ENCODE data around the gene PLPPR2. TPM values are rescaled to one million over a fixed set of nuclear protein-coding genes. Genes with fewer than 3 reads are reported as not detected.
"Not testable (repeated sequence)": the region's sequence is repeated elsewhere in the genome, so short reads cannot be mapped to it uniquely, and the experiment has no call there.

Gene PLPPR2
- total RNA-seq (10 to 100 TPM in 5 of 10 donors, 1 to 10 TPM in 5; 4.1 to 19.8 (median 10.3) TPM), polyA plus RNA-seq (10 to 100 TPM; 10.0 to 13.2 TPM)
- long read RNA-seq, donor 1, partial matches to known transcripts, result 4 of 10 reads
- long read RNA-seq, donor 1, other reads (novel, unspliced or antisense), result 3 of 10 reads
- long read RNA-seq, donor 2, partial matches to known transcripts, result 7 of 9 reads
- long read RNA-seq, donor 2, other reads (novel, unspliced or antisense), result 0 of 9 reads
- long read RNA-seq, donor 3, partial matches to known transcripts, result 15 of 15 reads
- long read RNA-seq, donor 3, other reads (novel, unspliced or antisense), result 0 of 15 reads

- DNase-seq, result peak; percentile 93 to 95
- peak; percentile 92 to 97 (median 94) for ATAC-seq
- peaks cover 0 to 16% (median 6%) of the 10 kb centered on the region in 9 donors for H3K4me1 ChIP-seq
- 5 to 7% methylated on average over 56 to 62 of the region's 62 CpGs for WGBS, 2 donors
- intact Hi-C loops (cut with DNase I), result loop anchor here in 1 of 10 donors (10.0 kb wide), 1 partner anchor 61 kb away; the partner anchor contains the start of gene TSPAN16
- H3K27me3 ChIP-seq, result no peaks in the 10 kb centered on the region
- H3K4me3 ChIP-seq, result peak within 1 kb of the TSS; percentile 51 to 71 (median 64)
- no peak for TF ChIP-seq CTCF (IDR thresholded peaks at IDR 0.05)
- H3K36me3 ChIP-seq, result peaks cover 0 to 22% (median 0%) of the 10 kb centered on the region in 9 donors
- peak within 1 kb of the TSS in 9 of 10 donors; percentile 30 to 86 (median 63) for H3K27ac ChIP-seq
- H3K9me3 ChIP-seq, result no peaks in the 10 kb centered on the region
These were observed at the start of gene PLPPR2 for GRCh38 chr19:11355160-11356073. PLPPR2 (plus strand) TSS chr19:11355432; CDS start chr19:11357674, 2,242 bp downstream.

GRCh38 chr19:11306337-11306736 is 48.9 kb upstream of the PLPPR2 start:
- no peaks in the 10 kb centered on the region for H3K9me3 ChIP-seq
- 82 to 88% methylated on average over 9 of the region's 9 CpGs for WGBS, 2 donors
- H3K27me3 ChIP-seq, result no peaks in the 10 kb centered on the region
- DNase-seq (no peak), ATAC-seq (no peak)
- H3K4me3 ChIP-seq, result no peak overlapping the region
- no peak overlapping the region for H3K27ac ChIP-seq
- intact Hi-C loops (cut with DNase I), result no loop called here
- H3K36me3 ChIP-seq, result no peaks in the 10 kb centered on the region
- H3K4me1 ChIP-seq, result no peaks in the 10 kb centered on the region
- no peak for TF ChIP-seq CTCF (IDR thresholded peaks at IDR 0.05)

GRCh38 chr19:11320278-11320995 is 34.8 kb upstream of the PLPPR2 start:
- H3K36me3 ChIP-seq; H3K27me3 ChIP-seq; intact Hi-C loops (cut with DNase I); ATAC-seq; DNase-seq; H3K9me3 ChIP-seq: not testable (repeated sequence)
- Histone ChIP-seq H3K27ac (peak overlapping the region in 3 of 10 donors; percentile 50 to 84 (median 78)), H3K4me1 (peaks cover 0 to 80% (median 20%) of the 10 kb centered on the region in 9 donors), H3K4me3 (peak overlapping the region in 1 of 10 donors; percentile 30)
- 80 to 89% methylated on average over 9 of the region's 9 CpGs for WGBS, 2 donors

- no peak for DNase-seq
- ATAC-seq, result no peak
- WGBS, 2 donors, result 74 to 76% methylated on average over 14 of the region's 14 CpGs
These were observed 33.8 kb upstream of the PLPPR2 start for GRCh38 chr19:11321191-11322126.

More at GRCh38 chr19:11321191-11322126, 33.8 kb upstream of the PLPPR2 start:
- no peak for TF ChIP-seq CTCF (IDR thresholded peaks at IDR 0.05)
- no peaks in the 10 kb centered on the region for H3K9me3 ChIP-seq
- H3K27me3 ChIP-seq, result no peaks in the 10 kb centered on the region
- peak overlapping the region in 1 of 10 donors; percentile 30 for H3K4me3 ChIP-seq
- intact Hi-C loops (cut with DNase I), result no loop called here
- H3K4me1 ChIP-seq, result peaks cover 0 to 85% (median 20%) of the 10 kb centered on the region in 9 donors
- H3K36me3 ChIP-seq, result peaks cover 0 to 18% (median 0%) of the 10 kb centered on the region in 9 donors
- peak overlapping the region in 5 of 10 donors; percentile 9 to 84 (median 50) for H3K27ac ChIP-seq
